Vagina (tissue), 2 donors: ENCODE data around the gene BLM. TPM values are rescaled to one million over a fixed set of nuclear protein-coding genes. Genes with fewer than 3 reads are reported as not detected.

Source experiments
- DNase-seq, 2 donors: peaks; one replicate each; pipeline ENCODE4 v3.0.0-alpha.2; 2017; ENCODE audit errors: extremely low spot score in 2 of 2
- H3K27ac ChIP-seq: fragments of 200-600 bp; sonication (generic); one replicate; pipeline ENCODE4 v1.5.1; 2019
- H3K27me3 ChIP-seq: fragments of 200-600 bp; sonication (generic); one replicate; pipeline ENCODE4 v1.5.1; 2019
- H3K36me3 ChIP-seq, 2 donors: fragments of 200-600 bp; sonication (generic); one replicate each; pipeline ENCODE4 v1.5.1; 2017 to 2019
- H3K4me1 ChIP-seq: fragments of 200-600 bp; sonication (generic); one replicate; pipeline ENCODE4 v1.5.1; 2019
- H3K4me3 ChIP-seq, 2 donors: fragments of 200-600 bp; sonication (generic); 1 replicate in 1 of 2; 2 replicates in 1 of 2; pipeline ENCODE4 v1.5.1; 2016 to 2019
- H3K9me3 ChIP-seq: fragments of 200-600 bp; sonication (generic); one replicate; pipeline ENCODE4 v1.5.1; 2019
- CTCF ChIP-seq, 3 experiments: fragments of 450-650 bp in 2 of 3; fragments of 200-600 bp in 1 of 3; sonication (generic) in 1 of 3; IDR thresholded peaks; one replicate each; pipeline ENCODE4 v1.5.1; 2017 to 2019; ENCODE audit warnings: antibody characterized with exemption in 3 of 3, mild to moderate bottlenecking in 2 of 3, moderate library complexity in 2 of 3
- POLR2A ChIP-seq, 2 donors: fragments of 450-650 bp; IDR thresholded peaks; one replicate each; pipeline ENCODE4 v1.6.1; 2017; ENCODE audit warnings: antibody characterized with exemption in 2 of 2, mild to moderate bottlenecking in 2 of 2, moderate library complexity in 2 of 2
- POLR2AphosphoS5 ChIP-seq, 2 donors: sonication (generic); formaldehyde crosslinking; IDR thresholded peaks; one replicate each; pipeline ENCODE4 v1.9.0; 2017; ENCODE audit warnings: antibody characterized with exemption in 2 of 2, mild to moderate bottlenecking in 2 of 2, low read depth in 1 of 2; ENCODE audit not compliant: insufficient read depth in 1 of 2
- intact Hi-C: fragments of 100-400 bp; cut with DNase I; formaldehyde crosslinking; loops from one replicate; pipeline ENCODE4 v1.15.1; 2023
- total RNA-seq: library from RNA; depleted of rRNA; stranded (reverse); fragments of >200 nt; gene quantifications from one replicate; pipeline ENCODE4 v1.2.3, GENCODE V29; 2016

The BLM gene
- total RNA-seq, 1 donor from 2014 or later, result 1.7 TPM

- H3K9me3 ChIP-seq, result no peaks in the 10 kb centered on the region
- no peaks in the 10 kb centered on the region for H3K36me3 ChIP-seq
- H3K27ac ChIP-seq, result no peak overlapping the region
- no peaks in the 10 kb centered on the region for H3K27me3 ChIP-seq
- DNase-seq, result no peak
- intact Hi-C loops, result no loop called here
- no peaks in the 10 kb centered on the region for H3K4me1 ChIP-seq
- H3K4me3 ChIP-seq, result no peak overlapping the region
- TF ChIP-seq POLR2AphosphoS5 (IDR thresholded peaks at IDR 0.05; ENCODE audit: insufficient read depth in 1 of 2, low read depth in 1 of 2) (no peak), CTCF (IDR thresholded peaks at IDR 0.05) (no peak), POLR2A (IDR thresholded peaks at IDR 0.05) (no peak)
These were observed 101.4 kb downstream of the BLM start for GRCh38 chr15:90818251-90819210.

DNA sequence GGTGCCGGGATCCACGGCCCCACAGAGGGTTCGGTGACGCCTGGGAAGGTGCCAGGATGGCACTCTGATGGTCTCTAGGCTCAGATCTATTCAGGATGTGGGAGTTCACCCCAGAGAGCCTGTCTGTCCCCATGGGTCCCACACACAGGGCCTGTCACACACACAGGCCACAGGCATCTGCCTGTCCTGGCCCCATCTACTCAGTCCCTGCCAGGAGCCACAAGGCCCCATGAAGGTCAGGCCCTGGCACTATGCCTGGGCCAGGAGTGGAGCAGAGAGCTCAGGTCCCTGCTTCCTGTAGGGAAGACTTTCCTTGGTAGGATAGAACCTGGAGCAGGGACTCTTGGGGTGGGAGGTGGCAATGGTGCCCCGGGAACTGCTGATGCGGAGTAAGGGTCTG is 102.2 kb downstream of the BLM start:
- H3K4me1 ChIP-seq, result no peaks in the 10 kb centered on the region
- no peak for TF ChIP-seq POLR2A (IDR thresholded peaks at IDR 0.05)
- TF ChIP-seq CTCF (IDR thresholded peaks at IDR 0.05), result no peak
- no peak for TF ChIP-seq POLR2AphosphoS5 (IDR thresholded peaks at IDR 0.05; ENCODE audit: insufficient read depth in 1 of 2, low read depth in 1 of 2)
- DNase-seq, result no peak
- intact Hi-C loops, result no loop called here
- no peak overlapping the region for H3K27ac ChIP-seq
- H3K36me3 ChIP-seq, result no peaks in the 10 kb centered on the region
- H3K4me3 ChIP-seq, result no peak overlapping the region
- no peaks in the 10 kb centered on the region for H3K27me3 ChIP-seq
- no peaks in the 10 kb centered on the region for H3K9me3 ChIP-seq

GRCh38 chr15:90819850-90820249 is 102.7 kb downstream of the BLM start:
- H3K27ac ChIP-seq, result no peak overlapping the region
- H3K4me1 ChIP-seq, result no peaks in the 10 kb centered on the region
- no peak overlapping the region for H3K4me3 ChIP-seq
- TF ChIP-seq CTCF (IDR thresholded peaks at IDR 0.05), result no peak
- TF ChIP-seq POLR2AphosphoS5 (IDR thresholded peaks at IDR 0.05; ENCODE audit: insufficient read depth in 1 of 2, low read depth in 1 of 2), result no peak
- no peak for TF ChIP-seq POLR2A (IDR thresholded peaks at IDR 0.05)
- no peaks in the 10 kb centered on the region for H3K9me3 ChIP-seq
- no peaks in the 10 kb centered on the region for H3K36me3 ChIP-seq
- intact Hi-C loops, result no loop called here
- H3K27me3 ChIP-seq, result no peaks in the 10 kb centered on the region
- no peak for DNase-seq

GRCh38 chr15:90820481-90820880 is 103.3 kb downstream of the BLM start:
- Histone ChIP-seq H3K27ac (no peak overlapping the region), H3K4me3 (no peak overlapping the region), H3K4me1 (no peaks in the 10 kb centered on the region), H3K9me3 (no peaks in the 10 kb centered on the region), H3K36me3 (no peaks in the 10 kb centered on the region), H3K27me3 (no peaks in the 10 kb centered on the region)
- intact Hi-C loops, result no loop called here
- no peak for DNase-seq
- TF ChIP-seq POLR2A (IDR thresholded peaks at IDR 0.05) (no peak), POLR2AphosphoS5 (IDR thresholded peaks at IDR 0.05; ENCODE audit: insufficient read depth in 1 of 2, low read depth in 1 of 2) (no peak), CTCF (IDR thresholded peaks at IDR 0.05) (no peak)
